Caco-2 (cell line): Measurements from ENCODE around the gene MACO1. TPM values are rescaled to one million over a fixed set of nuclear protein-coding genes. Genes with fewer than 3 reads are reported as not detected.

Source experiments
- BruUV-seq: library from RNA; stranded (reverse); fragments of 400-500 nt; replicated peaks from 2 replicates; lab custom pipeline; 2021; lab: Mats Ljungman, UMichigan
- CTCF ChIA-PET: fragments of 300-600 bp; sonication (Branson Sonifier 250); formaldehyde crosslinking; loops from one replicate; lab custom pipeline; 2022; ENCODE audit warnings: antibody characterized with exemption; lab: Charles Lee
- POLR2A ChIA-PET: fragments of 300-600 bp; sonication (Branson Sonifier 250); formaldehyde crosslinking; loops from one replicate; lab custom pipeline; 2022; ENCODE audit warnings: antibody characterized with exemption; lab: Charles Lee
- DNase-seq, 2 experiments: peaks; one replicate each; pipeline versions ENCODE4 v3.0.0 to v3.0.0-alpha.2; 2020 to 2022
- H3K27me3 ChIP-seq: replicated peaks from 2 replicates; pipeline ENCODE4 v1.6.0; 2011; ENCODE audit warnings: low read length; ENCODE audit not compliant: control insufficient read depth, insufficient read depth
- H3K36me3 ChIP-seq: 2 replicates; pipeline ENCODE4 v1.5.1; 2011; ENCODE audit warnings: low read length; ENCODE audit not compliant: control insufficient read depth, insufficient read depth
- H3K4me1 ChIP-seq: fragments of 250-450 bp; sonication (Bioruptor Pico); 2 replicates; pipeline ENCODE4 v1.5.1; 2020; ENCODE audit warnings: mild to moderate bottlenecking
- H3K4me3 ChIP-seq: 2 replicates; pipeline ENCODE4 v1.5.1; 2011; ENCODE audit warnings: low read depth, mild to moderate bottlenecking, control low read depth, low read length
- H3K9me3 ChIP-seq: fragments of 250-450 bp; sonication (Bioruptor Pico); 2 replicates; pipeline ENCODE4 v1.5.1; 2020; ENCODE audit warnings: mild to moderate bottlenecking, moderate library complexity
- H3K27ac Mint-ChIP-seq: one replicate; pipeline ENCODE4 v1.8.0; 2022; ENCODE audit warnings: mixed read lengths; ENCODE audit not compliant: unreplicated experiment
- H3K27me3 Mint-ChIP-seq: one replicate; pipeline ENCODE4 v1.8.0; 2022; ENCODE audit warnings: mixed read lengths; ENCODE audit not compliant: insufficient read depth, unreplicated experiment
- H3K36me3 Mint-ChIP-seq: one replicate; pipeline ENCODE4 v1.8.0; 2022; ENCODE audit warnings: mild to moderate bottlenecking, mixed read lengths; ENCODE audit not compliant: insufficient read depth, unreplicated experiment
- H3K4me1 Mint-ChIP-seq: one replicate; pipeline ENCODE4 v1.8.0; 2022; ENCODE audit warnings: low read depth, mixed read lengths; ENCODE audit not compliant: unreplicated experiment
- H3K4me3 Mint-ChIP-seq: one replicate; pipeline ENCODE4 v1.8.0; 2022; ENCODE audit warnings: mild to moderate bottlenecking, moderate library complexity, mixed read lengths; ENCODE audit not compliant: unreplicated experiment
- H3K9me3 Mint-ChIP-seq: one replicate; pipeline ENCODE4 v1.8.0; 2022; ENCODE audit warnings: mixed read lengths; ENCODE audit not compliant: unreplicated experiment
- CTCF ChIP-seq, 2 experiments: fragments of 200-600 bp in 1 of 2; IDR thresholded peaks; 1 replicate in 1 of 2; 2 replicates in 1 of 2; pipeline versions ENCODE4 v1.5.1 to v1.8.0; 2011 to 2022; ENCODE audit warnings: antibody characterized with exemption in 1 of 2, control low read depth in 1 of 2, inconsistent platforms in 1 of 2, low read depth in 1 of 2, low read length in 1 of 2, mild to moderate bottlenecking in 1 of 2, moderate library complexity in 1 of 2; ENCODE audit not compliant: insufficient read depth in 1 of 2, severe bottlenecking in 1 of 2, unreplicated experiment in 1 of 2
- intact Hi-C: fragments of 100-400 bp; cut with micrococcal nuclease; formaldehyde crosslinking; loops from one replicate; pipeline ENCODE4 v1.10.0; 2022; ENCODE audit not compliant: unreplicated experiment
- total RNA-seq: library from RNA; stranded (reverse); gene quantifications from 2 replicates; pipeline ENCODE4 v1.2.3, GENCODE V29; 2022

The MACO1 gene
- total RNA-seq, 1 experiment from 2014 or later: 16.8 TPM

DNA sequence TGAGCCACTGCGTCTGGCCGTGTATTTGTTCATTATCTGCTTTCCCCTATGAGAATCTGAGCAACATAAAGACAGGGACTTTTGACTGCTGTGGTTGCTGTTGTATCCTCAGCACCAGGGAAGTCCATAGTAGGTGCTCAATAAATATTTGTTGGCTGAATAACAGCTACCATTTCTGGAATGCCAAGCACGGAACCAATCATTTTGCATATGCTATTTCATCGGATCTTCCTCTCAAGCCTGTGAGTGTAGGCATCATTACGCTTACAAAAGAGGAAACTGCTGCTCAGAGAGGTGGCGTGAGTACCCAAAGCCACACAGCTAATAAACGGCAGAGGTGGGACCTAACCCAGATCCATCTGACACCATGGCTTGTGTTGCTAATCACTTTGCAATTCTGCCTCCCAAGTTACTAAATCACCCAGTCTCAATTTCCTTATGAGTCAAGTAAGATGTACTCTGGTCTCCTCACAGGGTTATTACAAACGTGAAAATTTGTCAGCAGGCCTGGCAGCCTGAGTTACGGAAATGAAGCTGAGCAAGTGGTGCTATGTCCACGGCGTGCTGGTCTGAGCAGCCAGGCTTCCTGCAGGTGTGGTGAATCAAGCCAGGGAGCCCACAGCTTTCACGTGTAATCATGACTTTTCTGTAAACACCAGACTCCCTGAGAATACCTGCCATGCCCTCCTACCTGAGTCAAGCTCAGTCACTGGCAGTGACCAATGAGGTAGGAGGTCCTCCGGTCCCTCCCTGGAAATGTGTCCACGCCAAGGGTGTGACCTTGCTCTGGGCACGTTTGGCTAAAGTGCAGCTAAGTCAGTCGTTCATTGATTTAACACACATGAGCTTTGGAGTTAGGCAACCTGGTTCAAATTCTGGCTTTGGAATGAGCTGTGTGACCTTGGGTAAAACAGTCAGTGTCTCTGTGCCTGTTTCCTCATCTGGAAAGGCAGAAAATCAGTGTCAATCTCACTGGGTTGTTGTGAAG lies 5.3 kb upstream of the MACO1 start:
- Histone ChIP-seq H3K4me1 (no peaks in the 10 kb centered on the region), H3K4me3 (no peak overlapping the region), H3K27me3 (no peaks in the 10 kb centered on the region), H3K9me3 (no peaks in the 10 kb centered on the region), H3K36me3 (no peaks in the 10 kb centered on the region)
- Mint-ChIP-seq H3K27ac (no peak overlapping the region), H3K36me3 (peaks cover 3% of the 10 kb centered on the region), H3K4me3 (no peak overlapping the region), H3K9me3 (no peaks in the 10 kb centered on the region), H3K27me3 (no peaks in the 10 kb centered on the region), H3K4me1 (no peaks in the 10 kb centered on the region)
- POLR2A ChIA-PET: no interaction called here
- CTCF ChIA-PET: no interaction called here
- intact Hi-C loops: no loop called here
- no peak for DNase-seq
- no TSS peak for BruUV-seq
- no peak for TF ChIP-seq CTCF (IDR thresholded peaks at IDR 0.05; ENCODE audit: insufficient read depth in 1 of 2, low read depth in 1 of 2, low read length in 1 of 2, severe bottlenecking in 1 of 2, unreplicated experiment in 1 of 2)

DNA sequence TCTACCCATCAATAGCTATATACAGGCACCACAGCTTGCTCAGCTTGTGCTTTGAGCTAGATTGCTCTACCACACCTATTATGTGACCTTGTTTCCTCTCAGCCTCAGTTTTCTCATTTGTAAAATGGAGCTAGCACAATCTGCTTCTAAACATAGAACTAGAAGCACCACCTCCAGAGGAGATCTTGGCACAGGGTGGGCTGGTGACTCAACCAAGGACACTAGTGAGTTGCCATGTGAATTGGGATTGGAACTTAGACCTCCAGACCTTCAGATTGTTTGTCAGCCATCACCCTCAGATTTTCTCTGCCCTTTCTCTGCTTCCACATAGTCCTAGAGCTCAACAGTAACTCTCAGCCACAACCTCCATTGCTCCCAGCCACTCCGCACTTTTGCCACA lies 3.0 kb upstream of the MACO1 start:
- Histone ChIP-seq H3K27me3 (no peaks in the 10 kb centered on the region), H3K4me3 (no peak overlapping the region), H3K36me3 (no peaks in the 10 kb centered on the region), H3K4me1 (no peaks in the 10 kb centered on the region), H3K9me3 (no peaks in the 10 kb centered on the region)
- no peak overlapping the region for H3K27ac Mint-ChIP-seq
- H3K4me3 Mint-ChIP-seq: no peak overlapping the region
- no peaks in the 10 kb centered on the region for H3K27me3 Mint-ChIP-seq
- peaks cover 5% of the 10 kb centered on the region for H3K36me3 Mint-ChIP-seq
- ChIA-PET POLR2A (no interaction called here), CTCF (interaction anchor here (0.5 kb wide), 1 partner anchor 31 kb away, joined by 5 read pairs; no protein-coding TSS in a partner anchor)
- intact Hi-C loops: no loop called here
- no peak for TF ChIP-seq CTCF (IDR thresholded peaks at IDR 0.05; ENCODE audit: insufficient read depth in 1 of 2, low read depth in 1 of 2, low read length in 1 of 2, severe bottlenecking in 1 of 2, unreplicated experiment in 1 of 2)
- DNase-seq: no peak
- no peaks in the 10 kb centered on the region for H3K9me3 Mint-ChIP-seq
- BruUV-seq: no TSS peak
- no peaks in the 10 kb centered on the region for H3K4me1 Mint-ChIP-seq

- Mint-ChIP-seq H3K36me3 (peaks cover 5% of the 10 kb centered on the region), H3K4me1 (no peaks in the 10 kb centered on the region), H3K27me3 (no peaks in the 10 kb centered on the region), H3K27ac (no peak overlapping the region), H3K4me3 (peak overlapping the region; percentile 51), H3K9me3 (no peaks in the 10 kb centered on the region)
- Histone ChIP-seq H3K4me3 (no peak overlapping the region), H3K9me3 (no peaks in the 10 kb centered on the region), H3K36me3 (no peaks in the 10 kb centered on the region), H3K27me3 (no peaks in the 10 kb centered on the region), H3K4me1 (no peaks in the 10 kb centered on the region)
- intact Hi-C loops: no loop called here
- DNase-seq: no peak
- TF ChIP-seq CTCF (IDR thresholded peaks at IDR 0.05; ENCODE audit: insufficient read depth in 1 of 2, low read depth in 1 of 2, low read length in 1 of 2, severe bottlenecking in 1 of 2, unreplicated experiment in 1 of 2): no peak
- POLR2A ChIA-PET: interaction anchor here (0.6 kb wide), 1 partner anchor 10 kb away, joined by 3 read pairs; no protein-coding TSS in a partner anchor
- no TSS peak for BruUV-seq
- CTCF ChIA-PET: no interaction called here
Observed at GRCh38 chr1:25428475-25429166, 2.1 kb upstream of the MACO1 start.
